GM18508 (cell line): ENCODE measurements around the gene APOA1.

Source experiments
- ATAC-seq: cut with Tn5 transposase; IDR thresholded peaks from one replicate; pipeline ENCODE4 v1.9.1; 2021; ENCODE audit warnings: moderate number of reproducible peaks; ENCODE audit not compliant: insufficient read depth, unreplicated experiment

APOA1 gene

DNA sequence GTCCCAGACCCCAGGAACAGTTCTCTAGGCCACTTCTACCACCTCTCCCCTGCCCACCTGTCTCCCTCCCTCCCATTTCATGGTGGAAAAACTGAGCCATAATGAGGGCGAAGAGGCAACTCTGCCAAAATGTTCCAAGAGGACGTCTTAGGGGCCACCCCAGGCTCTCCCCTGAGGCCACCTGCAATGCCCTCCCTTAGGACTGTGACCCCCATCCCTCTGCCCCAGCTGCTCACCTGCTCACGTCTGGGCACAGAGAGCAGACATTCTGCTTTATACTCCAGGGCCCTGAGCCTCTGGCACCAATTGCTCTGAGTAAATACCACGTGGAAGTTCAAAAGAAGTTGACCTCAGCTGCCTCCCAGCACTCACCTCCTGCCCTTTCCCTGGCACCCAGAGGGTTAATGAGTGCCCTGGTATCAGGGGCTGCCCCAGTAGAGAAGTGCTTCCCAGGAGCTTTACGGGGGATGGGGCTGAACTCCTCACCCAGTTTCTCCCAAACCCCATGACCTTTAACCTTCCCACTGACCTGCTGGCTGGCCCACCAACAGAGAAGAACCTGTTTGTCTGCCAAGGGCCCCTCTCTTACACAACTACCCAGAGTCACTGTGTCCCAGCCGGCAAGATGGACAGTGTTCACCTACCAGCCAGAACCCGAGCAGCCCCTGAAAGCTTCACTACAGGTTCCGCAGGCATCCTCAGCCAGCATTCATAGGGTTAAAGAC lies 45.1 kb downstream of the APOA1 start:
- no peak for ATAC-seq

DNA sequence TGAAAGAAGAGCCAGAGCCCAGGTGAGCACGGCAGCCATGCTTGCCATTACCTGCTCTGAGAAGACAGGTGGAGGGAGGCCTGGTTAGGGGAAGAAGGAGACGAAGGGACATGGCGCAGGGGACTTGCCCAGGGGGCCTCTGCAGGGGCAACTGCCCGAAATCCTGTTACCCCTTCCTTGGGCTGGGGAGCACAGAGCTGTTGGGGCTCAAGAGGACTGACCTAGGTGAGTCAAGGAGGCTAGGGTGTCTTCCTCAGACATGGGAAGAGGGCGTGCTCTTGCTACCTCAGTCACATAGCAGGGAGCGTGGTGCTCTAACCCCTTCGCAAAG lies 45.6 kb downstream of the APOA1 start, which contains the start of gene APOA5:
APOA5 (minus strand) TSS at position 67 of the 331 bp plus-strand sequence; CDS start at position 48, 19 bp downstream.
- no peak for ATAC-seq

DNA sequence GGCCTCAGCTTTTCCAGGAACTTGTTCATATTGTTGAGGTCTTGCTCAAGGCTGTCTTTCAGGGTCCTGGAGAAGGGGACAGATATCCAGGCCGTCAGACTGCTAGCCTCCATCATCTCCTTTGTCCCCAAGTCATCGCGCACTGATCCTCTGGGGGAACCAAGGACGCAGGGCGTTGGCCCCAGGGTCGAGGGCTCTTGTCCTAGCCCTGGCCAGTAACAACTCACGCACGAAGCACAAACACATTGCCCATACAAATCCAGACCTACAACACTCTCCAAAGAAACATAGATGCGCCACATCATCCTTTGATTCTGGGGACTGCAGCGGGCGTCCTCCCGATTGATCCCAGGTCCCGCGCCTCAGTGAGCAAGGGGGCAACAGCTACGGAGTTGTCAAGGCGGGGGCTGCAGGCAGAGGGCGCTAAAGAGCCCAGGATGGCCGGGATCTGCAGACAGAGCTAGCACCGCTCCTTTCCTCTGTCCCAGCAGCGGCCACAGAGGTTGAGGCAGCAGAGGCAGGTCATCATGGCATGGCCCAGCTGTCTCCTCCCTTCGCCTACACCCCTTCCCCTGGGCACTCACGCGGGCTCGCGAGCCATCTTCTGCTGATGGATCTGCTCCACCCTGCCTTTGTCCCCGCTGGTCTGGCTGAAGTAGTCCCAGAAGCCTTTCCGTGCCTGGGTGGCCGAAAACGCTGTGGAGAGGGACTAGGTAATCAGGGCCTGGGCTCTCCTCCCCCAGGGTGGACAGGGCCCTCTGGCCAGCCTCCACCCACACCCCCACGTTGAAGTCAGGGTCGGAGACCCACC lies 46.2 kb downstream of the APOA1 start:
- no peak for ATAC-seq

DNA sequence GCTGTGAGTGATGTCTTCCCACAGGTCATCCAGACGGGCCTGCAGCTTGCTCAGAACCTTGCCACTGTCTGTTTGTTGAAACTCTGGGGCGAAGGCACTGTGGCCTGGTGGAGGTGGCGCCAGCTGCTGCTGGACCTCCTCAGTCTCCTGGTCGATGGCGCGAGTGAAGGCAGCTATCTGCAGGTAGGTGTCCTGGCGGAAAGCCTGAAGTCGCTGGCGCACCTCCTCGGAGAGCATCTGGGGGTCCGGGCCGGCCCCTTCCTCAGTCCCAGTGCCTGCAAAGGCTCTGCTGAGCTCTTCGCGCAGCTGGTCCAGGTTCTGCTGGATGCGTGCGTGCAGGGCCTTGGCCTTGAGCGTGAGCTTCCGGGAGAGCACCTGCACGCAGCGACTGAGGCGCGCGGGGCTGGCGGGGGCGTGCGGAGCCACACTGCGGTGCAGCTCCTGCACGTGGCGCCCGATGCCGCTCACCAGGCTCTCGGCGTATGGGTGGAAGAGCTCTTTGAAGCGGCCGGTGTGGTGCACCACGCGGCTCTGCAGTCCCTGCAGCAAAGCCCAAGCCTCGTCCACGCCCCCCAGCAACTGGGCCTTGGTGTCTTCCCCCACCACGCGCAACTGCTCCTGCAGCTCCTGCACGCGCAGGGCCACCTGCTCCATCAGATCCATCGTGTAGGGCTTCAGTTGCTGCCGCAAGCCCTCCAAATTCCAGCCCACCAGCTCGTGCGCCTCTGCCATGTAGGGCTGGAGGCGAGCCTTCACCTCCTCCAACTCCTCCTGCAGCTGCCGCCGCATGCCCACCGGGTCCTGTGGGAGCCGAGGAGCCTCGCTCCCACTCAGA lies 47.0 kb downstream of the APOA1 start:
- no peak for ATAC-seq

DNA sequence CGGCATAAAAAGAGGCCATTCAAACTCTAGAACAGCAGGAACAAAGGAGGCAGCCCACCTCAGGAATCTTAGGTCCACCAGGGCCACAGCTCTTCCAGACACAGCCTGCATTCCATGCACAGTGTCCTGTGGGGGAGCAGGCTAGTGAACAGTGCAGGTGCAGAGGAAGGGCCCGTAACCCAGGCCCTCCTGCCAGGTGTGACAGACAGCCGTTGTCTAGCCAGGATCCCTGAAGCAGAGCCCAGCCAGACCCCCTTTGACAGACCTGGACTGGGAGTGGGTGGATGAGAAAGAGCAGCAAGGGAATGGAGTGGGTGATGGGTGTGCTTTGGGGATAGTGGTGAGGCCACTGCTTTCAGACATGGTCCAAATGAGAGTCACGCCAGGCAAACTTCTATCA lies 48.4 kb downstream of the APOA1 start:
- no peak for ATAC-seq

DNA sequence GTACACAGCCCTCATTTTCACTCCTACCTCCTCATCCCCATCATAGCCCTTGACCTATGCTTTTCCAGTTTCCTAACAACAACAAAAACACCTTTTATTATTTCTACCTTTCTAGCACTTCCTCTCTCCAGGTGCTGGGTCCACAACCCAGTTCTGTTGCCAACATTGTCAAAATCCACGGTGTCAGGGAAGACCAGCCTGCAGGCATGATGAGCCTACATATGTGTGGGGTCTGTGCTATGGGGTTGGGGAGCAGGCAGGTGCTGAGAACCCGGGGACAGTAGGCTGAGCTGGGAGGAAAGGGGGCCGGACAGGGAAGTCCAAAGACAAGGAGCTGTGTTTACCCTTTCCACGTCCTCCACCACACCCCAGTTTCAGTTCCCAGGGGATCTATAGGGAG lies 48.9 kb downstream of the APOA1 start:
- ATAC-seq = no peak

DNA sequence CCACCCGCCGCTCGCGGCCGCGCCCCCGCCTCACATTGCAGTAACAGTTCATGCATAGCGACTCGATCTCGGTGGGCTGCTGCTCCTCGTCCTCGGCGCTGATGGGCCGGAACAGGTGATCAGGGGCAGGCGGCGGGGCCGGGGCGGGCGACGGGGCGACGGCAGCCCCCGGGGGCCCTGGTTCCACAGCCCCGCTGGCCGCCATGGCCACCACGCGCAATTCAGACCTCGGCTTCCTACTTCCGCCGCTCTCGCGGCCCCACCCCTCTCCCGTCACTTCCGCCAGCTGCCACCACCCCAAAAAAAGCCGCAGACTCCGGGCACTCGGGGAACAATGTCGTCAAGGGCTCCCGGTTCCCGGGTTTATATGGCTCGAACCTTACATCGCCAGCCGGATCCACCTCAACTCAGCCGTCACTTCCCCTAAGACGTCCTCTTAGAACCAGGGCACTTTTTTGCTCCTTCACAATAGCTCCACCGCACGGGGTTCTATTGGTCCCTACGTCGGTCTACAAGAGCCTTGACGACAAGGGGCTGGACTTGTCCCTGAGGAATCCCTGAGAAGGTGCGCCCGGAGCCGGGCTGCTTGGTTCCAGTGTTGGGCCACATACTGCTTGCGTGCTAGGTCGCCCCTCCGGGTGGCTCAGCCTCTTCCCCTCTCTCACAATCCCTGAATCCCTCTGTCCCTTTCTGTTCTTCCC lies 49.5 kb downstream of the APOA1 start, which contains the start of gene ZPR1:
ZPR1 (minus strand) TSS at position 238 of the 701 bp plus-strand sequence; CDS start at position 205, 33 bp downstream.
- ATAC-seq = no peak

DNA sequence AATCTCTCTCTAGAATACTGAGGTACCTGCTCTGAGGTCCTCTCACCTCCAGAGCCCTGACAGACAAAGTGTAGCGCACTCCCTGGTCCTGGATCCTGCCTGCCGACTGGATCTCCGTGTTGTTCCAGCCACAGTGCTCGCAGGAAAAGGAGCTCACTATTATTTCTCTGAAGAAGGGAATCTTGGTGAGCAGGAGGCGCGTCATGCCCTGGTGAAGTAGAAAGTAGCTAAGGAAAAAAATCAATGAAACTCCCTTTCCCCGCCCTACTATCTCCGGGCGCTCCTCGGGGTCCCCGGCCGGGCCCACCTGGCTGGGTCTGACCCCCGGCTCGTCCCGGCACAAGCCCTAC lies 50.0 kb downstream of the APOA1 start:
- no peak for ATAC-seq

DNA sequence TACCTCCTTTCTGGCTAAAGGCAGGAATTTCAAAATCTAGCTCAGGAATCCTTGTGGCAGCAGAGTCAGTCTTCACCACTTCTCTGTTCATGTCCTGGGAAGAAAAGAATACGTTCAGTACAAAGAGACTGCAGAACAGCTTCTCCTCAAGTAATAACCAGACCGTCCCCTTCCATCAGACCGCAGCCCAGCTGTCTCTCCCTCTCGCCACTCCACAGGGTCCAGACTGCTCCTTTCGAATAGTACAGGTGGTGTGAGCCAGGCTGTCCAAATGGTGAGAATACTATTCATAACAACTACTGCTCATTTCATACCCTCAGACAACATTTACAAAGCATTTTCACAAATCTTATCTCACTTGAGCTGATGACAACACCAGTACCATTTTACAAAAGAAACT lies 50.5 kb downstream of the APOA1 start:
- ATAC-seq = no peak

DNA sequence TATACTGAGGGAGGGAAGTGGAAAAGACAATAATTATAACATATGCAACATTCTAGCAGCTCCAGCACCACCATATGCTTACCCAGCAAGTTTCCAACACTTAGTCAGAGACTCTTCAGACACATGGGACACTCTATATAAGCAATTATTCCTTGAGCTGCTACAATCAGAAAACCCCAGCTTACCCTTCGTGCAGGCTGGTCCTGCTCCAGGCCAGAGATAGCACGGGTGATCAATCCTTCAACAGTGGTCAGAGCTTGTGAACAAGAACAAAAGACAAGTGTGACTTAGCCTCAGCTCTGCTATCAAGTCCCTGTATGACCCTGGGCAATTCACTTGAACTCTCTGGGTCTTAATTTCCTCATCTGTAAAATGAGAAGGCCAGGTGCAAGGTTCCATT lies 51.1 kb downstream of the APOA1 start:
- ATAC-seq = no peak
